22Rv1 (cell line): Measurements from ENCODE around the gene MLXIP.

Source experiments
- CTCF ChIP-seq: fragments of 450-650 bp; IDR thresholded peaks from 2 replicates; pipeline ENCODE4 v1.5.1; 2017; ENCODE audit warnings: mild to moderate bottlenecking
- ZFX ChIP-seq: fragments of 450-650 bp; IDR thresholded peaks from 2 replicates; pipeline ENCODE4 v1.6.1; 2017; ENCODE audit warnings: antibody characterized with exemption, borderline replicate concordance

GRCh38 chr12:122063694-122064024 lies 14.9 kb upstream of the MLXIP start:
- TF ChIP-seq ZFX: no peak
- TF ChIP-seq CTCF: no peak
